ENCODE measurements around the gene MVP.
"Not testable (repeated sequence)": the region's sequence is repeated elsewhere in the genome, so short reads cannot be mapped to it uniquely, and the experiment has no call there.

MVP gene

GRCh38 chr16:29876217-29876593, 55.9 kb downstream of the MVP start:
- DNase-seq, result no peak

DNA sequence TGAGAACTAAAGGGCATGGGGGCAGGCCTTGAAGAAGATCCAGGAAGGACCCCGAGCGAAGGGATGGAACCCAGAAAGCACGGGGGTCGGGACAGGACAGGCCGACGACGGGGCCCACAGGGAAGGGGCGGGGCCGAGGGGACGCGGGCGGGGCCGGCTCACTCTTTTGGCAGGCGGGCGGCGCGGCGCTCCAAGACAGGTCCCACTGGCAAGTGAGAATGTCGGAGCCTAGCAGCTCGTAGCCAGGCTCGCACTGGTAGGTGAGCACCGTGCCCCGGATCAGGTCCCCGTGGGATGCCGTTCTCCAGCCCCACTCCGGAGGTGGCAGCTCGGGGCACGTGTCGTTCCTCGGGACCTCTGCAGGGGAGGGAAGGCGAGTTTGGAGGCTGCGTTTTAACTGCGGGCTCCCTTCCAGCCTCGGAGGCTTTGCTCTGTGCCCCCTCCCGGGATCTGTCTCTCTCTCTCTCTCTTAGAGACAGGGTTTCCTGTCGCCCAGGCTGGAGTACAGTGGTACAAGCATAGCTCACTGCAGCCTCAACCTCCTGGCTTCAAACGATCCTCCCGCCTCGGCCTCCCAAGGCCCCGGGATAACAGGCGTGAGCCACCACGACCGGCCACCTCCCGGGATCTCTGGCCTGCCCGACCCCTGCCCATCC, 56.5 kb downstream of the MVP start:
- peak; percentile 40 for DNase-seq

DNA sequence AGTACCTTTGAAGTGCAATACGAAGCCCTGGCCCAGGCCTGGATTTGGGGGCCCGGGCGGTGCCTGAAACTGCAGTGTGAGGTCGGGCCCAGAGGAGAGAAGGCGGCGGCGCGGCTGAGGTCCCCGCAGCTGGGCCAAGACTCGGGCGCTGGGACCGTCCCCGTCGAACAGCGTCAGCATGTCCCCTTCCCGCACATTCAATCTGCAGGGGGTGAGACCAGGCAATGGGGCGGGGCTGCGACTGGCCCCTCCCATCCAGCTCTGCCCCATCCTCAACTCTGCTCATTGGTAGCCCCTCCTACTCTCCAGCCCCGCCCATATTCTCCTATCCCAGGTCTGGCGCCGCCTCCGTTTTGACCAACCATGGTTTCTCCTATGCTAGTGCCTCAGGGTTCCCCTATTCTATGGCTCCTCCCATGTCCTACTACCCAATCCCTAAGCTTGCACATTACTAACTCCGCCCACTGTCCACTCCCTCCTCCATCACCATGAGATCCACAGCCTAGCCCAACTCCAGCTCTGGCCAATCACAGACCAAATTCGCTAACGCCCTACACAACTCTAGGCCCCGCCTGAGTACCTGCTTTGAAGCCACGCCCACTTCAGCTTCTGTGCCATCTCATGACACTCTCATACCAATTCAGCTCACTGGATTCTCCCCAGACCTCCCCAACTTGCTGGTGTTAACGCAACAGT, 57.2 kb downstream of the MVP start:
- DNase-seq, result peak; percentile 37

- no peak for DNase-seq
Measured at GRCh38 chr16:29878172-29878571, 57.9 kb downstream of the MVP start.

DNA sequence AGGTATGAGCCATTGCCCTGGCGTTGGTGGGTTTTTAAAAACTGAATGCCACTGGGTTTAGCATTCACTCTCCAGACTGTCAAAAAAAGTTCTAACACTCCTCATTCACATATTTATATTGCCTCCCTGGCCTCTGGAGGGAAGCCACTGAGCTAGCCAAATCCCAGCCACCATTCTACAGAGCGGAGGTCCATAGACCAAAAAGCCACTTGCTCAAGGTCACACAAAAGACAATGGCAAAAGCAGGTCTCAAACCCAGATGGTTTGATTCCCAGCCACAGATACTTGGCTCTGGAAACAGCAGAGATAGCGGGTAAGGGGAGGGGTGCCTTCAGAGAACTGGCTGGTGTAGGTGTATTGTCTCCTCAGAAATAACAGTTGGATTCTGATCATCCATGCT, 60.8 kb downstream of the MVP start:
- no peak for DNase-seq

- DNase-seq, result no peak
Measured at GRCh38 chr16:29883987-29884386, 63.7 kb downstream of the MVP start.

GRCh38 chr16:29889372-29889771, 69.1 kb downstream of the MVP start:
- not testable (repeated sequence) for DNase-seq

GRCh38 chr16:29891525-29892457, 71.5 kb downstream of the MVP start:
- DNase-seq, result no peak

GRCh38 chr16:29892458-29892813, 72.2 kb downstream of the MVP start:
- no peak for DNase-seq

DNA sequence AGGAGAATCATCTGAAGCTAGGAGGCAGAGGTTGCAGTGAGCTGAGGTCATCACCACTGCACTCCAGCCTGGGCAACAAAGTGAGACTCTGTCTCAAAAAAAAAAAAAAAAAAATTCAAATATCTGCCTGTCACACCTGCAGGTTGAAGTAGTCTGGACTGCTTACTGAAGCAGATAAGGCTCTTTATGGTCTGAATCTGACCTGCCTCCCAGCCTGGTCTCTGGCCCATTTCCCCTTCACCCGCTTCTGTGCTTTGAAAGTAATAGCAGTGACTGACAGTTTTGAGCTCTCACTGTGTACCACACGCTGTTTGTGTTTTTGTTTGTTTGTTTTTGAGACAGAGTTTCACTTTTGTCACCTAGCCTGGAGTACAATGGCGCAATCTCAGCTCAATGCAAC, 73.3 kb downstream of the MVP start:
- no peak for DNase-seq

- no peak for DNase-seq
Measured at GRCh38 chr16:29894352-29894751, 74.1 kb downstream of the MVP start.

- no peak for DNase-seq
Measured at GRCh38 chr16:29896841-29897240, 76.6 kb downstream of the MVP start.

DNA sequence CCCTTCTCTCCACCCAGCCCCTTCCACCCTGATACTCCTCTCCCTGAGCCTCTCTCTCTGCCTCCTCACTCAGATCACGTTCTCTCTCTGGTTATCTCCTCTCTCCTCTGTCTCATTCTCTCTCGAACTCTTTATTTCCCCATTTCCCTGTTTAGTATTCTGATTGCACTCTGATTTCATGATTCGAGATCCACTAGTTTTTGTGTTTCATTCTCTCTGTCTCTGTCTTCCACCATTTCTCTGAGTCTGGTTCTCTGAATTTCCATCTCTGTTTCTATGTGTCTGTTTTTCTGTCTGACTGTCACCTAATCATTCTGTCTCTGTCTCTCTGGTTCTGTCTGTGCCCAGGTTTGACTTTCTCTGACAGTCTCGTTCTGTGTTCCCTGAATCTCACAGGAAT, 77.1 kb downstream of the MVP start:
- DNase-seq, result no peak

Measured in stimulated activated CD4-positive, alpha-beta T cell treated with anti-CD3 and anti-CD28 coated beads, Interleukin-12 subunit alpha, Interleukin-12 subunit beta, amount 100 ng/mL, for 4 hours (primary cell).